ENCODE results near the gene C1orf159. TPM values are rescaled to one million over a fixed set of nuclear protein-coding genes. Genes with fewer than 3 reads are reported as not detected.

C1orf159 gene
- total and polyA plus RNA-seq, 2 of the 8 experiments (the other 6 are each of a cell fraction or from before 2014, with no cell fraction given): 10.0 to 10.9 TPM

GRCh38 chr1:1063945-1064831, 51.7 kb downstream of the C1orf159 start:
- H3K79me1 ChIP-seq (ENCODE audit: low read depth, low read length): no peaks in the 10 kb centered on the region
- no peaks in the 10 kb centered on the region for H3K36me3 ChIP-seq (ENCODE audit: control insufficient read depth in 2 of 4, insufficient read depth in 4 of 4, low read length in 3 of 4)
- TF ChIP-seq RAD21 (IDR thresholded peaks at IDR 0.05 in 1 of 2, conservative IDR thresholded peaks at IDR 0.05 in 1 of 2; ENCODE audit: low read depth in 2 of 2, low read length in 2 of 2) (peak; percentile 70 to 79), TCF12 (IDR thresholded peaks at IDR 0.05; ENCODE audit: low read depth, low read length) (no peak), CTBP2 (IDR thresholded peaks at IDR 0.05; ENCODE audit: borderline replicate concordance, insufficient read depth, insufficient read length, low read length) (peak; percentile 30), CTCF (IDR thresholded peaks at IDR 0.05; ENCODE audit: control extremely low read depth in 1 of 3, insufficient read depth in 1 of 3, low read depth in 1 of 3, low read length in 3 of 3) (peak in 2 of 3 experiments; percentile 78 to 95; a peak in 3 of 4 replicates)
- H2BK120ac ChIP-seq (replicated peaks; ENCODE audit: low read depth, low read length): no peak overlapping the region
- POLR2A ChIA-PET (ENCODE audit: partially characterized antibody): interaction anchor here (1.0 to 3.0 kb wide), 10 partner anchors 8 to 97 kb away, joined by 3 to 17 read pairs (median 4); partner anchors contain the start of gene PLEKHN1
- no peaks in the 10 kb centered on the region for H3K79me2 ChIP-seq (ENCODE audit: control insufficient read depth in 1 of 2, insufficient read depth in 2 of 2, low read length in 2 of 2)
- no peak overlapping the region for H2BK20ac ChIP-seq (ENCODE audit: low read length)
- H4K5ac ChIP-seq (ENCODE audit: insufficient read length, low read depth, low read length): no peak overlapping the region
- CTCF ChIA-PET (ENCODE audit: partially characterized antibody): interaction anchor here (0.6 to 10.2 kb wide), 37 partner anchors 9 to 882 kb away, joined by 3 to 80 read pairs (median 4); partner anchors contain the start of genes ISG15, PERM1 and RNF223
- peak overlapping the region; percentile 71 for H4K8ac ChIP-seq (ENCODE audit: extremely low read depth, insufficient read depth, low read length)
- peak overlapping the region in 3 of 4 experiments; percentile 3 to 38 (median 8); a peak in 4 of 8 replicates for H3K4me3 ChIP-seq (ENCODE audit: extremely low read depth in 1 of 4, insufficient read depth in 2 of 4, low read depth in 3 of 4, low read length in 4 of 4)
- H3K18ac ChIP-seq (ENCODE audit: extremely low read depth, low read length): peak overlapping the region; percentile 90
- no peak overlapping the region for H3K9ac ChIP-seq (replicated peaks in 1 of 4; ENCODE audit: extremely low read depth in 1 of 4, low read depth in 3 of 4, low read length in 3 of 4)
- H2BK5ac ChIP-seq (ENCODE audit: low read depth, low read length): peak overlapping the region; percentile 71; the same call in 1 of the 2 replicates
- 38% methylated on average over 43 of the region's 50 CpGs; no CpG with 5 or more reads in 1 of the 2 experiments for WGBS, 2 experiments (ENCODE audit: extremely low coverage in 1 of 2, insufficient coverage in 1 of 2, insufficient read length in 1 of 2, insufficient replicate concordance in 2 of 2, low coverage in 1 of 2, low lambda C conversion rate in 2 of 2, missing lambda C conversion rate in 1 of 2)
- H3K27ac ChIP-seq (ENCODE audit: low read depth, low read length): no peak overlapping the region
- H3K23ac ChIP-seq (ENCODE audit: insufficient read length): no peak overlapping the region
- H3K4me2 ChIP-seq (ENCODE audit: insufficient read depth in 1 of 2, low read depth in 2 of 2, low read length in 2 of 2): peak overlapping the region; percentile 1 to 69; a peak in 3 of 4 replicates
- peak overlapping the region; percentile 100; the same call in 1 of the 2 replicates for H2BK15ac ChIP-seq (ENCODE audit: low read length)
- no peak overlapping the region for H3K56ac ChIP-seq (replicated peaks; ENCODE audit: insufficient read length, low read depth, low read length)
- no peak overlapping the region for H2AK5ac ChIP-seq (ENCODE audit: low read depth, low read length)
- H3K4me1 ChIP-seq (replicated peaks in 1 of 4; ENCODE audit: control insufficient read depth in 3 of 4, insufficient read depth in 4 of 4, low read length in 3 of 4): peaks cover 0 to 12% (median 9%) of the 10 kb centered on the region in 4 experiments; a peak in 5 of 7 replicates
- FAIRE-seq: no peak
- peaks cover 8% of the 10 kb centered on the region; the same call in 1 of the 2 replicates for H3K23me2 ChIP-seq (ENCODE audit: low read depth, low read length)
- H3K27me3 ChIP-seq (replicated peaks in 1 of 4; ENCODE audit: control insufficient read depth in 3 of 4, extremely low read depth in 1 of 4, insufficient read depth in 3 of 4, low read length in 3 of 4): peaks cover 6 to 35% (median 27%) of the 10 kb centered on the region in 4 experiments
- H4K91ac ChIP-seq (replicated peaks; ENCODE audit: insufficient read length, low read length): no peak overlapping the region
- H2BK12ac ChIP-seq (ENCODE audit: low read depth, low read length): peak overlapping the region; percentile 84; the same call in 1 of the 2 replicates
- H3K9me3 ChIP-seq (ENCODE audit: insufficient read depth in 2 of 2, low read depth in 1 of 2, low read length in 1 of 2): no peaks in the 10 kb centered on the region
- H3K14ac ChIP-seq (ENCODE audit: insufficient read length): no peak overlapping the region
- peaks cover 0 to 12% of the 10 kb centered on the region in 2 experiments for H4K20me1 ChIP-seq (replicated peaks in 1 of 2; ENCODE audit: control insufficient read depth in 1 of 2, insufficient read depth in 2 of 2, low read length in 2 of 2)
- DNase-seq (ENCODE audit: low read depth in 1 of 2, low spot score in 2 of 2): peak in 1 of 2 experiments; percentile 83
- H2AFZ ChIP-seq (ENCODE audit: low read length): no peak overlapping the region
- H3K4ac ChIP-seq (replicated peaks; ENCODE audit: insufficient read length, low read depth, low read length): peak overlapping the region; percentile 78

Measured in H1 (cell line).